Body of pancreas (tissue), 4 donors: ENCODE measurements around the gene LPCAT1. TPM values are rescaled to one million over a fixed set of nuclear protein-coding genes. Genes with fewer than 3 reads are reported as not detected.
"Not testable (repeated sequence)": the region's sequence is repeated elsewhere in the genome, so short reads cannot be mapped to it uniquely, and the experiment has no call there.

Experiments
- ATAC-seq: fragments of 150-250 bp; one replicate; pipeline ENCODE4 v1.9.1; 2016
- DNase-seq, 4 donors: peaks; one replicate each; pipeline ENCODE4 v3.0.0-alpha.2; 2019
- H3K27ac ChIP-seq, 4 donors: fragments of 200-600 bp; sonication (generic); 1 replicate in 3 of 4; 2 replicates in 1 of 4; pipeline versions ENCODE4 v1.5.1 to v1.6.1; 2016 to 2019; ENCODE audit warnings: mild to moderate bottlenecking in 1 of 4, mixed read lengths in 1 of 4, moderate library complexity in 1 of 4
- H3K27me3 ChIP-seq, 2 donors: fragments of 200-600 bp; sonication (generic); one replicate each; pipeline ENCODE4 v1.6.0; 2016; ENCODE audit warnings: mild to moderate bottlenecking in 1 of 2
- H3K36me3 ChIP-seq, 2 donors: fragments of 200-600 bp; sonication (generic); replicated peaks in 1 of 2; 2 replicates each; pipeline ENCODE4 v1.5.1; 2016; ENCODE audit warnings: low read depth in 2 of 2; ENCODE audit not compliant: insufficient read depth in 1 of 2
- H3K4me1 ChIP-seq: fragments of 200-600 bp; sonication (generic); one replicate; pipeline ENCODE4 v1.6.0; 2016
- H3K4me3 ChIP-seq, 2 donors: fragments of 200-600 bp; sonication (generic); 1 replicate in 1 of 2; 2 replicates in 1 of 2; pipeline ENCODE4 v1.5.1; 2016 to 2019
- H3K9me3 ChIP-seq, 3 donors: fragments of 200-600 bp; sonication (generic); 1 replicate in 2 of 3; 2 replicates in 1 of 3; pipeline ENCODE4 v1.5.1; 2016
- POLR2A ChIP-seq, 3 donors: fragments of 450-650 bp; IDR thresholded peaks; one replicate each; pipeline ENCODE4 v1.6.1; 2016; ENCODE audit warnings: antibody characterized with exemption in 3 of 3, mild to moderate bottlenecking in 2 of 3
- WGBS, 2 donors: methylation state at CpG; one replicate each; pipeline ENCODE4 v1.1.5; 2017; 5-methylcytosine and 5-hydroxymethylcytosine counted together
- intact Hi-C: fragments of 100-400 bp; cut with DNase I; formaldehyde crosslinking; loops from one replicate; pipeline ENCODE4 v1.15.1; 2023
- total RNA-seq, 2 donors: library from RNA; depleted of rRNA; stranded (reverse); fragments of >200 nt; gene quantifications; one replicate each; pipeline ENCODE4 v1.1.0, GENCODE V29; 2016
- TF ChIP-seq, protein P1 (sequence below), 7 experiments: fragments of 450-650 bp in 4 of 7; fragments of 200-600 bp in 3 of 7; sonication (generic) in 3 of 7; IDR thresholded peaks; one replicate each; pipeline ENCODE4 v1.5.1; 2016 to 2019; ENCODE audit warnings: antibody characterized with exemption in 7 of 7

Gene LPCAT1
- total RNA-seq, 2 donors from 2014 or later, result 17.1 to 21.5 TPM

GRCh38 chr5:1505506-1506241 is 18.1 kb downstream of the LPCAT1 start:
- DNase-seq, result no peak
- H3K9me3 ChIP-seq, result no peaks in the 10 kb centered on the region
- no peak for ATAC-seq

GRCh38 chr5:1505089-1505488 is 18.7 kb downstream of the LPCAT1 start:
- ATAC-seq, H3K9me3 ChIP-seq, H3K27ac ChIP-seq, H3K4me3 ChIP-seq, H3K27me3 ChIP-seq, H3K36me3 ChIP-seq, intact Hi-C loops, DNase-seq, H3K4me1 ChIP-seq: not testable (repeated sequence)
- 72 to 84% methylated on average over 12 to 14 of the region's 14 CpGs for WGBS, 2 donors

More at GRCh38 chr5:1505506-1506241, 18.1 kb downstream of the LPCAT1 start:
- Histone ChIP-seq H3K4me1 (no peaks in the 10 kb centered on the region), H3K4me3 (no peak overlapping the region), H3K27me3 (no peaks in the 10 kb centered on the region), H3K27ac (no peak overlapping the region), H3K36me3 (no peaks in the 10 kb centered on the region)
- intact Hi-C loops, result no loop called here
- 84 to 92% methylated on average over 15 to 16 of the region's 24 CpGs for WGBS, 2 donors
- no peak for TF ChIP-seq POLR2A (IDR thresholded peaks at IDR 0.05)
- TF ChIP-seq, protein P1, sequence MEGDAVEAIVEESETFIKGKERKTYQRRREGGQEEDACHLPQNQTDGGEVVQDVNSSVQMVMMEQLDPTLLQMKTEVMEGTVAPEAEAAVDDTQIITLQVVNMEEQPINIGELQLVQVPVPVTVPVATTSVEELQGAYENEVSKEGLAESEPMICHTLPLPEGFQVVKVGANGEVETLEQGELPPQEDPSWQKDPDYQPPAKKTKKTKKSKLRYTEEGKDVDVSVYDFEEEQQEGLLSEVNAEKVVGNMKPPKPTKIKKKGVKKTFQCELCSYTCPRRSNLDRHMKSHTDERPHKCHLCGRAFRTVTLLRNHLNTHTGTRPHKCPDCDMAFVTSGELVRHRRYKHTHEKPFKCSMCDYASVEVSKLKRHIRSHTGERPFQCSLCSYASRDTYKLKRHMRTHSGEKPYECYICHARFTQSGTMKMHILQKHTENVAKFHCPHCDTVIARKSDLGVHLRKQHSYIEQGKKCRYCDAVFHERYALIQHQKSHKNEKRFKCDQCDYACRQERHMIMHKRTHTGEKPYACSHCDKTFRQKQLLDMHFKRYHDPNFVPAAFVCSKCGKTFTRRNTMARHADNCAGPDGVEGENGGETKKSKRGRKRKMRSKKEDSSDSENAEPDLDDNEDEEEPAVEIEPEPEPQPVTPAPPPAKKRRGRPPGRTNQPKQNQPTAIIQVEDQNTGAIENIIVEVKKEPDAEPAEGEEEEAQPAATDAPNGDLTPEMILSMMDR (IDR thresholded peaks at IDR 0.05), result no peak

- no peak for TF ChIP-seq POLR2A (IDR thresholded peaks at IDR 0.05)
- TF ChIP-seq, protein P1 (IDR thresholded peaks at IDR 0.05), result no peak
- H3K9me3 ChIP-seq, result no peaks in the 10 kb centered on the region
- WGBS, 2 donors, result 83 to 92% methylated on average over 11 to 12 of the region's 12 CpGs
- H3K4me1 ChIP-seq, result no peaks in the 10 kb centered on the region
- DNase-seq (no peak), ATAC-seq (no peak)
- H3K27ac ChIP-seq, result no peak overlapping the region
- intact Hi-C loops, result no loop called here
- H3K36me3 ChIP-seq, result no peaks in the 10 kb centered on the region
- no peaks in the 10 kb centered on the region for H3K27me3 ChIP-seq
- no peak overlapping the region for H3K4me3 ChIP-seq
Observed at GRCh38 chr5:1504617-1505016, 19.1 kb downstream of the LPCAT1 start.

GRCh38 chr5:1504069-1504595 is 19.6 kb downstream of the LPCAT1 start:
- WGBS, 2 donors, result 96 to 97% methylated on average over 14 of the region's 14 CpGs
- no peak for DNase-seq
- Histone ChIP-seq H3K36me3 (no peaks in the 10 kb centered on the region), H3K27ac (peak overlapping the region in 1 of 4 donors; percentile 64), H3K4me3 (no peak overlapping the region), H3K27me3 (no peaks in the 10 kb centered on the region), H3K9me3 (no peaks in the 10 kb centered on the region), H3K4me1 (no peaks in the 10 kb centered on the region)
- no peak for ATAC-seq
- intact Hi-C loops, result no loop called here
- TF ChIP-seq, protein P1 (IDR thresholded peaks at IDR 0.05), result no peak
- TF ChIP-seq POLR2A (IDR thresholded peaks at IDR 0.05), result no peak

- intact Hi-C loops, result no loop called here
- Histone ChIP-seq H3K4me1 (no peaks in the 10 kb centered on the region), H3K4me3 (no peak overlapping the region), H3K9me3 (no peaks in the 10 kb centered on the region), H3K36me3 (no peaks in the 10 kb centered on the region), H3K27me3 (no peaks in the 10 kb centered on the region), H3K27ac (peak overlapping the region in 1 of 4 donors; percentile 64)
- DNase-seq (peak in 1 of 4 donors; percentile 70), ATAC-seq (no peak)
- TF ChIP-seq, protein P1 (IDR thresholded peaks at IDR 0.05), result no peak
- peak in 1 of 3 donors; percentile 22 for TF ChIP-seq POLR2A (IDR thresholded peaks at IDR 0.05)
- 66 to 79% methylated on average over 24 of the region's 24 CpGs for WGBS, 2 donors
Observed at GRCh38 chr5:1503241-1504068, 20.3 kb downstream of the LPCAT1 start.
